Rectal smooth muscle tissue (tissue), 1 donor: ENCODE results near the gene ZNF587.
"Not testable (repeated sequence)": the region's sequence is repeated elsewhere in the genome, so short reads cannot be mapped to it uniquely, and the experiment has no call there.

Experiments
- H3K27ac ChIP-seq: one replicate; pipeline ENCODE4 v1.7.0; 2013; ENCODE audit warnings: low read depth, low read length, inconsistent platforms
- H3K27me3 ChIP-seq: one replicate; pipeline ENCODE4 v1.7.0; 2013; ENCODE audit warnings: low read length; ENCODE audit not compliant: control insufficient read depth, insufficient read depth
- H3K36me3 ChIP-seq: one replicate; pipeline ENCODE4 v1.7.0; 2013; ENCODE audit warnings: low read length; ENCODE audit not compliant: control insufficient read depth, insufficient read depth
- H3K4me1 ChIP-seq: one replicate; pipeline ENCODE4 v1.7.0; 2013; ENCODE audit warnings: low read length; ENCODE audit not compliant: control insufficient read depth, insufficient read depth
- H3K4me3 ChIP-seq: one replicate; pipeline ENCODE4 v1.7.0; 2013; ENCODE audit warnings: low read length
- H3K9ac ChIP-seq: one replicate; pipeline ENCODE4 v1.7.0; 2013; ENCODE audit warnings: low read length

ZNF587 gene

GRCh38 chr19:57870225-57870624, 20.6 kb downstream of the ZNF587 start:
- Histone ChIP-seq H3K27ac (no peak overlapping the region), H3K4me1 (no peaks in the 10 kb centered on the region), H3K27me3 (no peaks in the 10 kb centered on the region), H3K4me3 (no peak overlapping the region), H3K36me3 (peaks cover 19% of the 10 kb centered on the region), H3K9ac (no peak overlapping the region)

GRCh38 chr19:57872450-57872849, 22.8 kb downstream of the ZNF587 start:
- H3K4me3 ChIP-seq: no peak overlapping the region

GRCh38 chr19:57873883-57874799, 24.5 kb downstream of the ZNF587 start:
- H3K27me3 ChIP-seq, H3K4me1 ChIP-seq, H3K27ac ChIP-seq, H3K9ac ChIP-seq: not testable (repeated sequence)
- Histone ChIP-seq H3K4me3 (peak overlapping the region; percentile 19), H3K36me3 (peaks cover 14% of the 10 kb centered on the region)

More at GRCh38 chr19:57872450-57872849, 22.8 kb downstream of the ZNF587 start:
- Histone ChIP-seq H3K27me3 (no peaks in the 10 kb centered on the region), H3K36me3 (peaks cover 18% of the 10 kb centered on the region), H3K9ac (no peak overlapping the region), H3K27ac (no peak overlapping the region), H3K4me1 (no peaks in the 10 kb centered on the region)

GRCh38 chr19:57886046-57886445, 36.4 kb downstream of the ZNF587 start:
- Histone ChIP-seq H3K27ac (no peak overlapping the region), H3K27me3 (no peaks in the 10 kb centered on the region), H3K9ac (no peak overlapping the region), H3K36me3 (peaks cover 3% of the 10 kb centered on the region), H3K4me3 (no peak overlapping the region), H3K4me1 (no peaks in the 10 kb centered on the region)

- peaks cover 3% of the 10 kb centered on the region for H3K36me3 ChIP-seq
- H3K27me3 ChIP-seq: no peaks in the 10 kb centered on the region
- H3K27ac ChIP-seq: no peak overlapping the region
- H3K4me3 ChIP-seq: peak overlapping the region; percentile 96
- H3K9ac ChIP-seq: no peak overlapping the region
- H3K4me1 ChIP-seq: no peaks in the 10 kb centered on the region
Observed at GRCh38 chr19:57887195-57887941, 37.7 kb downstream of the ZNF587 start.

- Histone ChIP-seq H3K9ac (peak overlapping the region; percentile 66), H3K4me1 (no peaks in the 10 kb centered on the region), H3K4me3 (peak overlapping the region; percentile 96), H3K36me3 (peaks cover 3% of the 10 kb centered on the region), H3K27ac (peak overlapping the region; percentile 76), H3K27me3 (no peaks in the 10 kb centered on the region)
Observed at GRCh38 chr19:57888107-57888559, 38.5 kb downstream of the ZNF587 start.

GRCh38 chr19:57888560-57889231, 39.0 kb downstream of the ZNF587 start, which contains the start of gene ZNF814:
TSS of gene ZNF814 (minus strand) at chr19:57889037. CDS start at chr19:57888802, 235 bp downstream.
- Histone ChIP-seq H3K27ac (peak within 1 kb of the TSS; percentile 76), H3K4me1 (no peaks in the 10 kb centered on the region), H3K27me3 (no peaks in the 10 kb centered on the region), H3K4me3 (peak within 1 kb of the TSS; percentile 96), H3K9ac (peak within 1 kb of the TSS; percentile 66), H3K36me3 (peaks cover 3% of the 10 kb centered on the region)

GRCh38 chr19:57890706-57891105, 41.0 kb downstream of the ZNF587 start:
- H3K4me1 ChIP-seq, H3K27ac ChIP-seq, H3K36me3 ChIP-seq, H3K9ac ChIP-seq, H3K27me3 ChIP-seq, H3K4me3 ChIP-seq: not testable (repeated sequence)

GRCh38 chr19:57900311-57900710, 50.7 kb downstream of the ZNF587 start:
- no peak overlapping the region for H3K4me3 ChIP-seq
- no peak overlapping the region for H3K27ac ChIP-seq
- H3K27me3 ChIP-seq: no peaks in the 10 kb centered on the region
- H3K36me3 ChIP-seq: peaks cover 4% of the 10 kb centered on the region
- H3K4me1 ChIP-seq: no peaks in the 10 kb centered on the region
- H3K9ac ChIP-seq: no peak overlapping the region

GRCh38 chr19:57903618-57904184, 54.0 kb downstream of the ZNF587 start:
- Histone ChIP-seq H3K27me3 (no peaks in the 10 kb centered on the region), H3K4me3 (peak overlapping the region; percentile 13), H3K9ac (no peak overlapping the region), H3K4me1 (no peaks in the 10 kb centered on the region), H3K27ac (no peak overlapping the region), H3K36me3 (peaks cover 6% of the 10 kb centered on the region)

GRCh38 chr19:57905258-57905657, 55.6 kb downstream of the ZNF587 start:
- H3K9ac ChIP-seq: no peak overlapping the region
- H3K36me3 ChIP-seq: peaks cover 8% of the 10 kb centered on the region
- H3K4me3 ChIP-seq: no peak overlapping the region
- no peaks in the 10 kb centered on the region for H3K4me1 ChIP-seq
- H3K27ac ChIP-seq: no peak overlapping the region
- H3K27me3 ChIP-seq: no peaks in the 10 kb centered on the region

- Histone ChIP-seq H3K4me1 (no peaks in the 10 kb centered on the region), H3K4me3 (no peak overlapping the region), H3K27ac (no peak overlapping the region), H3K36me3 (peaks cover 19% of the 10 kb centered on the region), H3K27me3 (no peaks in the 10 kb centered on the region), H3K9ac (no peak overlapping the region)
Observed at GRCh38 chr19:57907394-57907793, 57.7 kb downstream of the ZNF587 start.
